ENCODE results near the gene ZNF397. TPM values are rescaled to one million over a fixed set of nuclear protein-coding genes. Genes with fewer than 3 reads are reported as not detected.
A peak's percentile ranks its signal among the peaks of the same experiment; 100 is the strongest.

The ZNF397 gene
- total and polyA plus RNA-seq, 9 of the 15 experiments (the other 6 are each of a cell fraction or from before 2014, with no cell fraction given), result 6.4 to 24.2 (median 19.3) TPM

GRCh38 chr18:35241448-35241804 lies 592 bp downstream of the ZNF397 start:
- peaks cover 23% of the 10 kb centered on the region for H3K79me2 ChIP-seq (ENCODE audit: control insufficient read depth, insufficient read depth, low read length)
- in situ Hi-C loops (cut with MboI) (loop anchor here (5.0 kb wide), 1 partner anchor 46 kb away; no protein-coding TSS in a partner anchor), intact Hi-C loops (cut with micrococcal nuclease) (loop anchor here (2.0 to 5.0 kb wide), 2 partner anchors 49 to 101 kb away; partner anchors contain the start of genes ZNF24 and ZSCAN30)
- H3K27me3 ChIP-seq (ENCODE audit: control insufficient read depth in 2 of 2, insufficient read depth in 2 of 2, low read length in 2 of 2), result no peaks in the 10 kb centered on the region
- no peaks in the 10 kb centered on the region for H4K20me1 ChIP-seq (replicated peaks; ENCODE audit: control insufficient read depth, insufficient read depth, low read length)
- TSS peak; percentile 64 for BruUV-seq (replicated peaks)
- FAIRE-seq, result no peak
- peak overlapping the region; percentile 87 for H3K27ac ChIP-seq (ENCODE audit: extremely low read depth, low read depth, low read length)
- peaks cover 45% of the 10 kb centered on the region for H3K36me3 ChIP-seq (ENCODE audit: control insufficient read depth, insufficient read depth, low read length)
- 2% methylated on average over 5 of the region's 5 CpGs for WGBS (ENCODE audit: insufficient coverage, low coverage, missing lambda C conversion rate)
- H3K9me3 ChIP-seq (replicated peaks; ENCODE audit: control insufficient read depth, insufficient read depth, low read depth, low read length), result peaks cover 14% of the 10 kb centered on the region; the same call in 1 of the 2 replicates
- H2AFZ ChIP-seq (ENCODE audit: low read depth, low read length), result peak overlapping the region; percentile 91
- ChIA-PET CTCF (ENCODE audit: low intra/inter-chr PET ratio) (no interaction called here), POLR2A (interaction anchor here (0.9 to 1.5 kb wide), 10 partner anchors 9 to 202 kb away, joined by 3 to 8 read pairs (median 3); no protein-coding TSS in a partner anchor)
- ATAC-seq, result peak; percentile 1; the same call in 1 of the 3 replicates
- H3K9ac ChIP-seq (ENCODE audit: insufficient read depth in 1 of 2, low read depth in 2 of 2, low read length in 2 of 2), result peak overlapping the region; percentile 89 to 97; a peak in 3 of 4 replicates
- peaks cover 3 to 11% of the 10 kb centered on the region in 2 experiments for H3K4me1 ChIP-seq (replicated peaks in 1 of 2; ENCODE audit: control insufficient read depth in 2 of 2, insufficient read depth in 2 of 2, low read length in 2 of 2)
- no peaks in the 10 kb centered on the region for H3K9me1 ChIP-seq (ENCODE audit: control insufficient read depth, insufficient read depth, low read length)
- H3K4me2 ChIP-seq (ENCODE audit: insufficient read depth, low read length), result peak overlapping the region; percentile 87
- DNase-seq (ENCODE audit: extremely low read depth in 1 of 4, low spot score in 3 of 4), result peak in 1 of 4 experiments; percentile 20
- H3K4me3 ChIP-seq, result peak overlapping the region; percentile 61
- TF ChIP-seq CREBBP (IDR thresholded peaks at IDR 0.05; ENCODE audit: low read depth, low read length), result no peak
- no peak for TF ChIP-seq DACH1 (IDR thresholded peaks at IDR 0.05; ENCODE audit: partially characterized antibody)
- TF ChIP-seq, protein P1, sequence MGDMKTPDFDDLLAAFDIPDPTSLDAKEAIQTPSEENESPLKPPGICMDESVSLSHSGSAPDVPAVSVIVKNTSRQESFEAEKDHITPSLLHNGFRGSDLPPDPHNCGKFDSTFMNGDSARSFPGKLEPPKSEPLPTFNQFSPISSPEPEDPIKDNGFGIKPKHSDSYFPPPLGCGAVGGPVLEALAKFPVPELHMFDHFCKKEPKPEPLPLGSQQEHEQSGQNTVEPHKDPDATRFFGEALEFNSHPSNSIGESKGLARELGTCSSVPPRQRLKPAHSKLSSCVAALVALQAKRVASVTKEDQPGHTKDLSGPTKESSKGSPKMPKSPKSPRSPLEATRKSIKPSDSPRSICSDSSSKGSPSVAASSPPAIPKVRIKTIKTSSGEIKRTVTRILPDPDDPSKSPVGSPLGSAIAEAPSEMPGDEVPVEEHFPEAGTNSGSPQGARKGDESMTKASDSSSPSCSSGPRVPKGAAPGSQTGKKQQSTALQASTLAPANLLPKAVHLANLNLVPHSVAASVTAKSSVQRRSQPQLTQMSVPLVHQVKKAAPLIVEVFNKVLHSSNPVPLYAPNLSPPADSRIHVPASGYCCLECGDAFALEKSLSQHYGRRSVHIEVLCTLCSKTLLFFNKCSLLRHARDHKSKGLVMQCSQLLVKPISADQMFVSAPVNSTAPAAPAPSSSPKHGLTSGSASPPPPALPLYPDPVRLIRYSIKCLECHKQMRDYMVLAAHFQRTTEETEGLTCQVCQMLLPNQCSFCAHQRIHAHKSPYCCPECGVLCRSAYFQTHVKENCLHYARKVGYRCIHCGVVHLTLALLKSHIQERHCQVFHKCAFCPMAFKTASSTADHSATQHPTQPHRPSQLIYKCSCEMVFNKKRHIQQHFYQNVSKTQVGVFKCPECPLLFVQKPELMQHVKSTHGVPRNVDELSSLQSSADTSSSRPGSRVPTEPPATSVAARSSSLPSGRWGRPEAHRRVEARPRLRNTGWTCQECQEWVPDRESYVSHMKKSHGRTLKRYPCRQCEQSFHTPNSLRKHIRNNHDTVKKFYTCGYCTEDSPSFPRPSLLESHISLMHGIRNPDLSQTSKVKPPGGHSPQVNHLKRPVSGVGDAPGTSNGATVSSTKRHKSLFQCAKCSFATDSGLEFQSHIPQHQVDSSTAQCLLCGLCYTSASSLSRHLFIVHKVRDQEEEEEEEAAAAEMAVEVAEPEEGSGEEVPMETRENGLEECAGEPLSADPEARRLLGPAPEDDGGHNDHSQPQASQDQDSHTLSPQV (IDR thresholded peaks at IDR 0.05), result 0 out of 2 replicates have a peak, but pooled peaks have one; percentile 37
- no peak for TF ChIP-seq ZNF639 (CRISPR knock-in tag; conservative IDR thresholded peaks at IDR 0.05 in 1 of 2, IDR thresholded peaks at IDR 0.05 in 1 of 2)
- 0 out of 2 replicates have a peak, but pooled peaks have one; percentile 47 for TF ChIP-seq GATAD2B (IDR thresholded peaks at IDR 0.05; ENCODE audit: borderline replicate concordance)
- no peak for TF ChIP-seq BMI1 (IDR thresholded peaks at IDR 0.05; ENCODE audit: low read length)
- 0 out of 2 replicates have a peak, but pooled peaks have one; percentile 33 for TF ChIP-seq GATA2 (CRISPR knock-in tag; IDR thresholded peaks at IDR 0.05)
- peak; percentile 62 for TF ChIP-seq CHD1 (IDR thresholded peaks at IDR 0.05; ENCODE audit: low read length)
- TF ChIP-seq, protein P2, sequence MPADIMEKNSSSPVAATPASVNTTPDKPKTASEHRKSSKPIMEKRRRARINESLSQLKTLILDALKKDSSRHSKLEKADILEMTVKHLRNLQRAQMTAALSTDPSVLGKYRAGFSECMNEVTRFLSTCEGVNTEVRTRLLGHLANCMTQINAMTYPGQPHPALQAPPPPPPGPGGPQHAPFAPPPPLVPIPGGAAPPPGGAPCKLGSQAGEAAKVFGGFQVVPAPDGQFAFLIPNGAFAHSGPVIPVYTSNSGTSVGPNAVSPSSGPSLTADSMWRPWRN (IDR thresholded peaks at IDR 0.05; ENCODE audit: low read depth), result no peak
- no peak for TF ChIP-seq ZFPM2 (CRISPR knock-in tag; IDR thresholded peaks at IDR 0.05)
- no peak for TF ChIP-seq ZNF133 (CRISPR knock-in tag; IDR thresholded peaks at IDR 0.05)
- no peak for TF ChIP-seq EZH2 (IDR thresholded peaks at IDR 0.05; ENCODE audit: borderline replicate concordance, low read depth, low read length)
- TF ChIP-seq RFX5 (IDR thresholded peaks at IDR 0.05; ENCODE audit: low read depth, low read length), result no peak
- 0 out of 2 replicates have a peak, but pooled peaks have one; percentile 11 for TF ChIP-seq MYBL2 (IDR thresholded peaks at IDR 0.05; ENCODE audit: low read depth)
- TF ChIP-seq MYBL2 (CRISPR knock-in tag; IDR thresholded peaks at IDR 0.05; ENCODE audit: borderline replicate concordance), result no peak
- TF ChIP-seq FOXM1 (IDR thresholded peaks at IDR 0.05; ENCODE audit: low read depth), result no peak
- no peak for TF ChIP-seq FOXM1 (CRISPR knock-in tag; IDR thresholded peaks at IDR 0.05; ENCODE audit: low read depth)
- no peak for TF ChIP-seq THRAP3 (IDR thresholded peaks at IDR 0.05; ENCODE audit: borderline replicate concordance)

Data from K562 (cell line).